Panc1 (cell line): ENCODE data around the gene ENTPD2. TPM values are rescaled to one million over a fixed set of nuclear protein-coding genes. Genes with fewer than 3 reads are reported as not detected.
A peak's percentile ranks its signal among the peaks of the same experiment; 100 is the strongest.

Experiments used
- ATAC-seq: fragments of 200-7000 bp; cut with Tn5 transposase; 2 replicates; pipeline ENCODE4 v1.9.1; 2020; ENCODE audit warnings: mild to moderate bottlenecking, moderate library complexity
- BruUV-seq: library from RNA; stranded (reverse); fragments of 400-500 nt; replicated peaks from 2 replicates; lab custom pipeline; 2021; lab: Mats Ljungman, UMichigan
- CTCF ChIA-PET: fragments of 300-600 bp; sonication (Branson Sonifier 250); formaldehyde crosslinking; loops from one replicate; lab custom pipeline; 2022; ENCODE audit warnings: antibody characterized with exemption; lab: Charles Lee
- POLR2A ChIA-PET: fragments of 300-600 bp; sonication (Branson Sonifier 250); formaldehyde crosslinking; loops from one replicate; lab custom pipeline; 2022; ENCODE audit warnings: antibody characterized with exemption; lab: Charles Lee
- DNase-seq: peaks from one replicate; pipeline ENCODE4 v3.0.0-alpha.2; 2010; ENCODE audit warnings: low read depth, low spot score
- H3K27ac ChIP-seq: 2 replicates; pipeline ENCODE4 v1.5.1; 2011; ENCODE audit warnings: mild to moderate bottlenecking, low read length, inconsistent platforms
- H3K27me3 ChIP-seq: fragments of 200-500 bp; sonication (Bioruptor generic); 2 replicates; pipeline ENCODE4 v1.6.0; 2014; ENCODE audit warnings: low read length, inconsistent platforms; ENCODE audit not compliant: control insufficient read depth, insufficient read depth
- H3K36me3 ChIP-seq: fragments of 200-500 bp; sonication (Bioruptor generic); 2 replicates; pipeline ENCODE4 v1.5.1; 2014; ENCODE audit warnings: inconsistent platforms, mild to moderate bottlenecking, low read length, moderate library complexity; ENCODE audit not compliant: control insufficient read depth, insufficient read depth
- H3K4me1 ChIP-seq: 2 replicates; pipeline ENCODE4 v1.5.1; 2011; ENCODE audit warnings: inconsistent platforms, mild to moderate bottlenecking, low read length, moderate library complexity; ENCODE audit not compliant: control insufficient read depth, insufficient read depth
- H3K4me3 ChIP-seq, 2 experiments: 2 replicates each; pipeline ENCODE4 v1.5.1; 2011 to 2012; ENCODE audit warnings: low read depth in 2 of 2, low read length in 2 of 2, mild to moderate bottlenecking in 2 of 2, inconsistent platforms in 1 of 2, moderate library complexity in 1 of 2
- H3K9me3 ChIP-seq: fragments of 200-500 bp; sonication (Bioruptor generic); 2 replicates; pipeline ENCODE4 v1.5.1; 2014; ENCODE audit warnings: low read depth, mild to moderate bottlenecking, inconsistent platforms, low read length, moderate library complexity; ENCODE audit not compliant: control insufficient read depth, insufficient read depth
- CTCF ChIP-seq: fragments of 450-650 bp; IDR thresholded peaks from 2 replicates; pipeline ENCODE4 v1.5.1; 2017; ENCODE audit warnings: mild to moderate bottlenecking
- POLR2AphosphoS5 ChIP-seq: IDR thresholded peaks from 2 replicates; pipeline ENCODE4 v1.6.1; 2012; ENCODE audit warnings: mild to moderate bottlenecking, low read depth, low read length, moderate library complexity
- REST ChIP-seq, 2 experiments: IDR thresholded peaks; 2 replicates each; pipeline ENCODE4 v1.6.1; 2011 to 2012; ENCODE audit warnings: low read depth in 2 of 2, control low read depth in 1 of 2, low read length in 1 of 2, mild to moderate bottlenecking in 1 of 2, moderate library complexity in 1 of 2; ENCODE audit not compliant: insufficient read depth in 1 of 2
- SIN3A ChIP-seq: IDR thresholded peaks from 2 replicates; pipeline ENCODE4 v1.6.1; 2012; ENCODE audit warnings: low read depth, mild to moderate bottlenecking, low read length, moderate library complexity, borderline replicate concordance; ENCODE audit not compliant: insufficient read depth
- TCF7L2 ChIP-seq: IDR thresholded peaks from 2 replicates; pipeline ENCODE4 v1.6.1; 2011; ENCODE audit warnings: mild to moderate bottlenecking, low read depth, low read length, inconsistent platforms
- in situ Hi-C: cut with HindIII; loops from 2 replicates; pipeline ENCODE4 v1.10.0; 2016; ENCODE audit warnings: low sequenced_read_pairs, low pct_unique_long_range_greater_than_20kb
- intact Hi-C: fragments of 100-400 bp; cut with micrococcal nuclease; formaldehyde crosslinking; loops from one replicate; pipeline ENCODE4 v1.10.0; 2022; ENCODE audit not compliant: unreplicated experiment
- total RNA-seq: library from RNA; stranded (reverse); gene quantifications from one replicate; pipeline ENCODE4 v1.2.1, GENCODE V29; 2021; ENCODE audit not compliant: unreplicated experiment

Gene ENTPD2
- total RNA-seq, 1 experiment from 2014 or later = 2.8 TPM

GRCh38 chr9:137077758-137078693, 24.2 kb upstream of the ENTPD2 start:
- POLR2A ChIA-PET = no interaction called here
- TF ChIP-seq SIN3A = no peak
- no peak for TF ChIP-seq CTCF
- no peak for TF ChIP-seq REST (IDR thresholded peaks at IDR 0.05; ENCODE audit: insufficient read depth in 1 of 2, low read depth in 2 of 2, low read length in 1 of 2)
- TF ChIP-seq POLR2AphosphoS5 = no peak
- no peak for TF ChIP-seq TCF7L2
- H3K9me3 ChIP-seq = no peaks in the 10 kb centered on the region
- DNase-seq (no peak), ATAC-seq (peak; percentile 45)
- H3K27ac ChIP-seq = peak overlapping the region; percentile 44; the same call in 1 of the 2 replicates
- no peaks in the 10 kb centered on the region for H3K27me3 ChIP-seq
- H3K4me3 ChIP-seq = peak overlapping the region; percentile 54 to 57
- H3K36me3 ChIP-seq = no peaks in the 10 kb centered on the region; the same call in 1 of the 2 replicates
- peaks cover 6% of the 10 kb centered on the region for H3K4me1 ChIP-seq
- in situ Hi-C loops = no loop called here
- BruUV-seq = no TSS peak
- intact Hi-C loops = no loop called here
- CTCF ChIA-PET = no interaction called here

GRCh38 chr9:137077010-137077747, 23.3 kb upstream of the ENTPD2 start, which contains the start of gene UAP1L1:
UAP1L1 (plus strand) TSS chr9:137077517; CDS start chr9:137077533, 16 bp downstream.
- 0 out of 2 replicates have a peak, but pooled peaks cover 2% of the 10 kb centered on the region for H3K4me1 ChIP-seq
- no TSS peak for BruUV-seq
- TF ChIP-seq POLR2AphosphoS5 (no peak), CTCF (no peak), SIN3A (0 out of 2 replicates have a peak, but pooled peaks have one; percentile 38)
- ChIA-PET POLR2A (no interaction called here), CTCF (interaction anchor here (0.6 to 1.2 kb wide), 2 partner anchors 9 to 45 kb away, joined by 5 to 8 read pairs; partner anchors contain the start of gene FUT7)
- in situ Hi-C loops (no loop called here), intact Hi-C loops (no loop called here)
- no peak for DNase-seq
- H3K27me3 ChIP-seq = no peaks in the 10 kb centered on the region
- no peaks in the 10 kb centered on the region; the same call in 1 of the 2 replicates for H3K36me3 ChIP-seq
- peak within 1 kb of the TSS; percentile 59 for H3K27ac ChIP-seq
- no peaks in the 10 kb centered on the region for H3K9me3 ChIP-seq
- ATAC-seq = peak; percentile 82
- H3K4me3 ChIP-seq = peak within 1 kb of the TSS; percentile 54 to 57
